Measurements from ENCODE around the gene PRKAB1. TPM values are rescaled to one million over a fixed set of nuclear protein-coding genes. Genes with fewer than 3 reads are reported as not detected.

PRKAB1 gene
- total RNA-seq, 1 donor from 2014 or later = 28.5 TPM

GRCh38 chr12:119673634-119674033 is 5.7 kb downstream of the PRKAB1 start:
- H3K27ac Mint-ChIP-seq (ENCODE audit: unreplicated experiment) = peak overlapping the region; percentile 89
- H3K36me3 Mint-ChIP-seq (ENCODE audit: low read depth, unreplicated experiment) = peaks cover 41% of the 10 kb centered on the region
- DNase-seq (ENCODE audit: low spot score) = peak; percentile 24
- TF ChIP-seq CTCF (IDR thresholded peaks at IDR 0.05; ENCODE audit: unreplicated experiment) = no peak
- H3K27me3 Mint-ChIP-seq (ENCODE audit: unreplicated experiment) = peaks cover 4% of the 10 kb centered on the region
- peaks cover 44% of the 10 kb centered on the region for H3K4me1 Mint-ChIP-seq (ENCODE audit: unreplicated experiment)
- H3K4me3 Mint-ChIP-seq (ENCODE audit: unreplicated experiment) = no peak overlapping the region
- H3K9me3 Mint-ChIP-seq (ENCODE audit: unreplicated experiment) = no peaks in the 10 kb centered on the region

GRCh38 chr12:119674560-119674959 is 6.6 kb downstream of the PRKAB1 start:
- no peak for DNase-seq (ENCODE audit: low spot score)
- no peak overlapping the region for H3K4me3 Mint-ChIP-seq (ENCODE audit: unreplicated experiment)
- peak overlapping the region; percentile 89 for H3K27ac Mint-ChIP-seq (ENCODE audit: unreplicated experiment)
- H3K27me3 Mint-ChIP-seq (ENCODE audit: unreplicated experiment) = peaks cover 7% of the 10 kb centered on the region
- H3K4me1 Mint-ChIP-seq (ENCODE audit: unreplicated experiment) = peaks cover 44% of the 10 kb centered on the region
- TF ChIP-seq CTCF (IDR thresholded peaks at IDR 0.05; ENCODE audit: unreplicated experiment) = no peak
- no peaks in the 10 kb centered on the region for H3K9me3 Mint-ChIP-seq (ENCODE audit: unreplicated experiment)
- peaks cover 48% of the 10 kb centered on the region for H3K36me3 Mint-ChIP-seq (ENCODE audit: low read depth, unreplicated experiment)

GRCh38 chr12:119676022-119676421 is 8.1 kb downstream of the PRKAB1 start:
- H3K4me3 Mint-ChIP-seq (ENCODE audit: unreplicated experiment) = no peak overlapping the region
- peaks cover 35% of the 10 kb centered on the region for H3K4me1 Mint-ChIP-seq (ENCODE audit: unreplicated experiment)
- no peak for TF ChIP-seq CTCF (IDR thresholded peaks at IDR 0.05; ENCODE audit: unreplicated experiment)
- H3K27ac Mint-ChIP-seq (ENCODE audit: unreplicated experiment) = no peak overlapping the region
- no peaks in the 10 kb centered on the region for H3K9me3 Mint-ChIP-seq (ENCODE audit: unreplicated experiment)
- DNase-seq (ENCODE audit: low spot score) = no peak
- peaks cover 8% of the 10 kb centered on the region for H3K27me3 Mint-ChIP-seq (ENCODE audit: unreplicated experiment)
- H3K36me3 Mint-ChIP-seq (ENCODE audit: low read depth, unreplicated experiment) = peaks cover 57% of the 10 kb centered on the region

- H3K9me3 Mint-ChIP-seq (ENCODE audit: unreplicated experiment) = no peaks in the 10 kb centered on the region
- peaks cover 54% of the 10 kb centered on the region for H3K36me3 Mint-ChIP-seq (ENCODE audit: low read depth, unreplicated experiment)
- peaks cover 29% of the 10 kb centered on the region for H3K4me1 Mint-ChIP-seq (ENCODE audit: unreplicated experiment)
- H3K4me3 Mint-ChIP-seq (ENCODE audit: unreplicated experiment) = peak overlapping the region; percentile 56
- no peak for DNase-seq (ENCODE audit: low spot score)
- no peak for TF ChIP-seq CTCF (IDR thresholded peaks at IDR 0.05; ENCODE audit: unreplicated experiment)
- no peak overlapping the region for H3K27ac Mint-ChIP-seq (ENCODE audit: unreplicated experiment)
- peaks cover 8% of the 10 kb centered on the region for H3K27me3 Mint-ChIP-seq (ENCODE audit: unreplicated experiment)
These were observed 8.6 kb downstream of the PRKAB1 start for GRCh38 chr12:119676573-119676972.

GRCh38 chr12:119678459-119678858 is 10.5 kb downstream of the PRKAB1 start:
- peaks cover 8% of the 10 kb centered on the region for H3K27me3 Mint-ChIP-seq (ENCODE audit: unreplicated experiment)
- H3K4me3 Mint-ChIP-seq (ENCODE audit: unreplicated experiment) = no peak overlapping the region
- no peaks in the 10 kb centered on the region for H3K9me3 Mint-ChIP-seq (ENCODE audit: unreplicated experiment)
- no peak for DNase-seq (ENCODE audit: low spot score)
- no peak overlapping the region for H3K27ac Mint-ChIP-seq (ENCODE audit: unreplicated experiment)
- H3K4me1 Mint-ChIP-seq (ENCODE audit: unreplicated experiment) = peaks cover 10% of the 10 kb centered on the region
- H3K36me3 Mint-ChIP-seq (ENCODE audit: low read depth, unreplicated experiment) = peaks cover 54% of the 10 kb centered on the region
- no peak for TF ChIP-seq CTCF (IDR thresholded peaks at IDR 0.05; ENCODE audit: unreplicated experiment)

Data from endothelial cell (in vitro differentiated cells).